GM18867 (cell line): ENCODE results near the gene PTGDS.

Source experiments
- ATAC-seq: cut with Tn5 transposase; IDR thresholded peaks from one replicate; pipeline ENCODE4 v1.9.1; 2021; ENCODE audit warnings: mild to moderate bottlenecking, moderate library complexity; ENCODE audit not compliant: unreplicated experiment

The PTGDS gene

GRCh38 chr9:136972335-136972734 lies 5.0 kb upstream of the PTGDS start:
- ATAC-seq = no peak

- ATAC-seq = no peak
Measured at GRCh38 chr9:136972743-136973142, 4.6 kb upstream of the PTGDS start.

GRCh38 chr9:136973618-136974617 lies 3.4 kb upstream of the PTGDS start:
- no peak for ATAC-seq

- no peak for ATAC-seq
Measured at GRCh38 chr9:136974817-136975535, 2.3 kb upstream of the PTGDS start.

- ATAC-seq = no peak
Measured at GRCh38 chr9:136975644-136976043, 1.7 kb upstream of the PTGDS start.

- ATAC-seq = no peak
Measured at GRCh38 chr9:136977649-136978072, 357 bp downstream of the PTGDS start.

- no peak for ATAC-seq
Measured at GRCh38 chr9:136978073-136978864, 965 bp downstream of the PTGDS start.

GRCh38 chr9:136978865-136979544 lies 1.7 kb downstream of the PTGDS start:
- no peak for ATAC-seq

GRCh38 chr9:136979769-136980587 lies 2.7 kb downstream of the PTGDS start:
- ATAC-seq = no peak

GRCh38 chr9:136980669-136981478 lies 3.6 kb downstream of the PTGDS start:
- no peak for ATAC-seq

- ATAC-seq = no peak
Measured at GRCh38 chr9:136981588-136982231, 4.4 kb downstream of the PTGDS start.

GRCh38 chr9:136982232-136983051 lies 5.1 kb downstream of the PTGDS start, which contains the start of gene LCNL1:
Gene LCNL1 (plus strand): TSS chr9:136982993. CDS start chr9:136983587, 594 bp downstream.
- ATAC-seq = no peak

- no peak for ATAC-seq
Measured at GRCh38 chr9:136983167-136983566, 5.9 kb downstream of the PTGDS start.

- no peak for ATAC-seq
Measured at GRCh38 chr9:136983656-136984314, 6.5 kb downstream of the PTGDS start.

- ATAC-seq = no peak
Measured at GRCh38 chr9:136984464-136985026, 7.2 kb downstream of the PTGDS start.

- no peak for ATAC-seq
Measured at GRCh38 chr9:136985027-136985602, 7.8 kb downstream of the PTGDS start.
